ENCODE measurements around the gene PNMA6A.
A peak's percentile ranks its signal among the peaks of the same experiment; 100 is the strongest.
"Not testable (repeated sequence)": the region's sequence is repeated elsewhere in the genome, so short reads cannot be mapped to it uniquely, and the experiment has no call there.

Gene PNMA6A

DNA sequence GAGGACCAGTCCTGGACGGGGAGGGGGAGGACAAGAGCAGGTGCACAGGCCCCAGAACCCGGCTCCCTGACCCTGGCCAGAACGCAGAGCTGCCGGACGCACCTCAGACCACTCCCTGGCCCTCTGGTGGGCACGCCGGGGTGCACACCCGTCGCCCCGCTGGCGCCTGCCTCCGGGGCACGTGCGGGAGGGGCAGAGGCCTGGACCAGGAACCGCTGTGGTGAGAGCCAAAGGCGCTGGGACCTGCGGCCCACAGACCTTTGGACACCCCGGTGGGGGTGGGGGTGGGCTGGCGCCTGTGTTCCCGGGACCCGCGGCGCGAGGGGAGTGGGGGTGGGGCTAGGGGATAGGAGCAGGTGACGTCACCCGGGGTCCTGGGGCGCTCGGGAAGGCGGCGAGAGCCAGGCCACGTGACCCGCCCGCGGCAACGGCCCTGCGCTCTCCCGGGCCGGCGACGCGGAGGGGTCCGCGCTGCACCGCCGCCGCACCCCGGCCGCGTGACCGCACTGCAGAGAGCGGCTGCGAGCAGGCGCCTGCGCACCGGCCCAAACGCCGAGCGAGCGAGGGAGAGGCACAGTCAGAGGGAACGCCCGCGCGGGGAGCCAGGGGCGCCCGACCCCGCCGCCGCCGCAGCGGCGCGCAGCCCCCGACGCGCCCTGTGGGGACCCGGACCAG lies at the start of gene PNMA6A:
Gene PNMA6A (plus strand): TSS at position 546 of the 675 bp plus-strand sequence. CDS start 609 bp downstream, outside the sequence.
- DNase-seq: not testable (repeated sequence)

DNA sequence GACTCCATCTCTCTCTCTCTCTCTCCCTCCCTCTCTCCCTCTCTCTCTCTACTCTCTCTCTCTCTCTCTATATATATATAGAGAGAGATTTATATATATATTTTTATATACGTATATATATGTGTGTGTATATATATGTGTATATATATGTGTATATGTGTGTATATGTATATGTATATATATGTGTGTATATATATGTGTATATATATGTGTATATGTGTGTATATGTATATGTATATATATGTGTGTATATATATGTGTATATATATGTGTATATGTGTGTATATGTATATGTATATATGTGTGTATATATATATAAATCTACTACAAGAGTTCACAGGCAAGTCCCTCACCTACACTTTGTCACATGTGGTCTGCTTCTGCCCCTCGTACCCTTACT lies 45.8 kb upstream of the PNMA6A start:
- not testable (repeated sequence) for DNase-seq

GRCh38 chrX:153028487-153028886 lies 43.8 kb upstream of the PNMA6A start:
- DNase-seq: not testable (repeated sequence)

- DNase-seq: no peak
These were observed 43.1 kb upstream of the PNMA6A start for GRCh38 chrX:153029162-153029561.

DNA sequence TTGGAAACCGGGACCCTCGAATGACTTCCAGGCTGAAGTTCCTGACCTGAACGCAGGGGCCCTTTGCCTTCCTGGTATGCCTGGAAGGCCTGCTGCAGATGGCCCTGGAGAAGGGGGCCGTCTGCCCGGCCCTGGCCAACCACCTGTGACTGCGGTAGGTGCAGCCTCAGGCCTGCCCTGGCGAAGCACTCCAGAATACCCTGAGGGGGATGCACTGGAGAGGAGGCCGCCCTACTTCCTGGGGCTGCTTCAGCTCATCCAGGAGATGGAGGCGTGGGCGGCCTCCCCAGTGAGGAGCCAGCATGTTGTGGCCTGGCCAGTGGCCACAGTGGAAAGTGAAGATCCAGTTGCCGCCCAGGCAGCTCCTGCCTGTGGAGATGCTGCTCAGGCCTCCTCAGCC lies 42.4 kb upstream of the PNMA6A start:
- no peak for DNase-seq

DNA sequence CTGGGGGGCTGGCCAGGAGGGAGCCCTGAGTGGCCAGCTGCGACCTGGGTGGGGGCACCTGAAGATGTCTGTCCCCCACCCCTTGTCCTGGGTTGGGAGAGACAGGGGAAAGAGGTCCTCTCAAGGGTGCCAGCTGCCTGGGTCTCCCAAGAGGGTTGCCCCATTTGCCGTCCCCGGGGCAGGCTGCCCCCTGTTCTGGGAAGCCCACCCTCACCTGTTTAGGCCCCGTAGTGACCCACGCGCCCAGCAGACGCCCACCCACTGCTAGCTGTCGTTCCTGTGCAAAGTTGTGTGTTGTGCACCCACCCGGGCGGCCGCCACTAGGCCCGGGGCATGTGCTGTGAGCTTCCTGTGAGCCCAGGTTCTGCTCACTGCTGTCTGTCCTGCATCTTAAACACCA lies 41.5 kb upstream of the PNMA6A start:
- no peak for DNase-seq

DNA sequence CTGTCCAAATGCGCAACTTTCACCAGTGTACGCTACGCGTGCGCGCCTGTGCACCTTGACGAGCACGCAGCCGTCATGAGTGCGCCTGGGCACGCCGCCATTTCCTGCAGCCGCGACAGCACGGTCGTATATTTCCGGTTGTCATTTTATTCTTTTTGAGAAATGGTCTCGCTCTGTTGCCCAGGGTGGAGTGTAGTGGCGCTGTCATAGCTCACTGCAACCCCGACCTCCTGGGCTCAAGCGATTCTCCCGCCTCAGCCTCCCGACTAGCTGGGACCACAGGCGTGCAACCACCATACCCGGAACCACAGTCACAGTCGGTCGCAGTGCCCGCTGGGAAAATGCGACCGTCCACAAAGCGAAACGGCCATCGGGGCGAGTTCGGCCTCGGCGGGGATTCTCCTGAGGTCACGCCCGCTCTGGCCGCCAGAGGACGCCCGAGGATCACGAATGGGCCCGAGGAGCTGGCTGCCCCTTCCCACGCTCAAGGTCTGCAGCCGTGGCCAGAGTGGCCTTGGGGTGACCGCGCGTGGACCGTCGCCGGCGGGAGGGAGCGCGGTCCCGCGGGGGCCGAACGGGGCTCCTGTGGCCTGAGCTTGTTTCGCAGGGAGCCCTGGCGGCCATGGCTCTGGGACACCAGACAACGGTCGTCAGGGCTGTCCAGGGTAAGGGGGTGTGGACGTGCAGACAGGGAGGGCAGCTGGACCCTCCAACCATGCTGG lies 39.7 kb upstream of the PNMA6A start:
- peak; percentile 64 for DNase-seq

- DNase-seq: no peak
These were observed 23.2 kb upstream of the PNMA6A start for GRCh38 chrX:153049093-153049492.

- no peak for DNase-seq
These were observed 19.7 kb upstream of the PNMA6A start for GRCh38 chrX:153052534-153052933.

DNA sequence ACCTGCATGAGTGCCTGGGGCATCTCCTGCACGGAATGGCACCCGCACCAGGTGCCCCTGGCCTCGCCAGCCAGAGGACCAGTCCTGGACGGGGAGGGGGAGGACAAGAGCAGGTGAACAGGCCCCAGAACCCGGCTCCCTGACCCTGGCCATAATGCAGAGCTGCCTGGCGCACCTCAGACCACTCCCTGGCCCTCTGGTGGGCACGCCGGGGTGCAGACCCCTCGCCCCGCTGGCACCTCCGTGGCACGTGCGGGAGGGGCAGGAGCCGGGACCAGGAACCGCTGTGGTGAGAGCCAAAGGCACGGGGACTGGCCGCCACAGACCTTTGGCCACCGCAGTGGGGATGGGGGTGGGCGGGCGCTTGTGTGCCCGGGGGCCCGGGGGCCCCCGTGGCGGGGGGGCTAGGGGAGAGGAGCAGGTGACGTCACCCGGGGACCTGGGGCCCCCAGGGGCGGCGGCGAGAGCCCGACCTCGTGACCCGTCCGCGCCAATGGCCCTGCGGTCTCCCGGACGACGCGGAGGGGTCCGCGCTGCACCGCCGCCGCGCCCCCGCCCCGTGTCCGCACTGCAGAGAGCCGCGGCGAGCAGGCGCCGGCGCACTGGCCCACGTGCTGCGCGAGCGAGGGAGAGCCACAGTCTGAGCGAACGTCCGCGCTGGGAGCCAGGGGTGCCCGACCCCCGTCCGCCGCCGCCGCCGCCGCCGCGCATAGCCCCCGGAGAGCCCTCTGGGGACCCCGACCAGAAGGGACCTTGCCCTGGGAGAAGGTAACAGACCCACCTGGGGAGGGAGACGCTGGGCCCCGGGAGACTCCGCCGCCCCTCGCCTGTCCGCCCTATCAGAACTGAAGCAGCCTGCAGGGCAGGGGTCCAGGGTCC lies 16.1 kb upstream of the PNMA6A start, which contains the start of gene PNMA3:
Gene PNMA3 (plus strand): TSS at position 600 of the 879 bp plus-strand sequence. CDS start 586 bp downstream, outside the sequence.
- no peak for DNase-seq

DNA sequence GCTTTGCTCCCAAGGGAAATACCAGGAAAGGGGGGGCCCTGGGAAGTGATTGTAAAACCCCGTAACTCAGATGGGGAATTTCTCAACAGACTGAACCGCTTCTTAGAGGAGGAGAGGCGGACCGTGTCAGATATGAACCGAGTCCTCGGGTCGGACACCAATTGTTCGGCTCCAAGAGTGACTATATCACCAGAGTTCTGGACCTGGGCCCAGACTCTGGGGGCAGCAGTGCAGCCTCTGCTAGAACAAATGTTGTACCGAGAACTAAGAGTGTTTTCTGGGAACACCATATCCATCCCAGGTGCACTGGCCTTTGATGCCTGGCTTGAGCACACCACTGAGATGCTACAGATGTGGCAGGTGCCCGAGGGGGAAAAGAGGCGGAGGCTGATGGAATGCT lies 15.0 kb upstream of the PNMA6A start:
- DNase-seq: no peak

GRCh38 chrX:153059191-153060094 lies 12.8 kb upstream of the PNMA6A start:
- no peak for DNase-seq

DNA sequence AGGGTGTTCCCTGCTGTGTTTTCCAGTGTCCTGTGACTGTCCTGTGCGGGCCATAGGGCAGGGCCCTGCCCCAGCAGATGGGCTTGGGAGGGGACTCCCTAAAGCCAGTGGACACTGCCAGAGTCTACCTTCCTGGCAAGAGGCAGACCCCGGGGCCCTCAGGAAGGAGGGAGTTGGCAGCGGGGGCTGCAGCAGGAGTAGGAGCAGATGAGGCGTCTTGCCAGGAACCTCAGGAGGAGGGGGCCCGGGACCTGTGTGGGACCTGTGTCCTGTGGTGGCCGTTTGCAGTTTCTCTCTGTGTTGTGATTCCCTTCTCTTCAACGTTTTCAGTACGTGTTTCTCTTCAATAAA lies 12.2 kb upstream of the PNMA6A start:
- no peak for DNase-seq

- no peak for DNase-seq
These were observed 10.5 kb upstream of the PNMA6A start for GRCh38 chrX:153061732-153062131.

DNA sequence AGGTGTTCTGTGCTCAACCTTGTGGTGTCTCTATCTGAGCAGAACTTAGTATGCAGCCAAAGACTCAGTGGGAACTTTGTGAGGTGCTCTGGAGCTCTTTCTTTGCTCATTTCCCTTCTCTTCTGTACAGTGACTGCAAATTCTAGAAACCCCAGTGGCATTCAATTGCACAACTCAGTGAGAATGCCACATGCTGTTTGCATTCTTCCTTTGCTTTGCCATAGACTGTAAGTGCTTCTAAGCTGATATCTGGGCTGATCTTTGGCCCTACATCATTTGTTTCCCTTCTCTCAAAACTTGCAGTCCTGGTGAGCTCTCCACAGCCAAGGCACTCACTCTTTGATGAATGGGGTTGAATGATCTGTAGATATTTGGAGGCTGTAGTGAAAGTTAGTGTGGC lies 8.9 kb upstream of the PNMA6A start:
- DNase-seq: no peak

- no peak for DNase-seq
These were observed 8.2 kb upstream of the PNMA6A start for GRCh38 chrX:153064061-153064460.

DNA sequence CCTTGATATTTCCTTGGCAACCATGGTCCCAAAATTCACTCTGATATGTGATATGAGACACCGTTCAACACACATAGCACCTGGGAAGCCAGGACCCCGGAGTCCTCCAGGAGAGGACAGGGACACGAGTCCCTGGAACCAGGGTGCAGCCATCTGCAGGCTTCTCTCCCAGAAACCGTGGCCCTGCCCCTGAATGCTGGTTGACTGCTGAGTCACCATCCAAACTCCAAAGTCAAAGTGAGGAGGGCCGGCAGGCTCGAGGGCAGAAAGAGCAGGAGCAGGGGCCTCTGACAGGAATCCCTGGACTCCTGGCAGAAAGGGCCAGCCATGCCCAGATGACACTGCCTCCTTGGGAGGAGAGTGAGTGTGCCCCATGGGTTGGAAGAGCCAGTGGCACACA lies 6.9 kb upstream of the PNMA6A start:
- no peak for DNase-seq

- DNase-seq: not testable (repeated sequence)
These were observed 5.9 kb upstream of the PNMA6A start for GRCh38 chrX:153066402-153066801.

- not testable (repeated sequence) for DNase-seq
These were observed 1.1 kb downstream of the PNMA6A start for GRCh38 chrX:153073331-153073730.

GRCh38 chrX:153074262-153074899 lies 2.1 kb downstream of the PNMA6A start:
- no peak for DNase-seq

GRCh38 chrX:153074935-153075334 lies 2.7 kb downstream of the PNMA6A start:
- DNase-seq: no peak

GRCh38 chrX:153075366-153075765 lies 3.1 kb downstream of the PNMA6A start:
- DNase-seq: no peak

Data from activated CD4-positive, alpha-beta T cell treated with anti-CD3 and anti-CD28 coated beads, Interleukin-10, Interleukin-2, amounts not matched to agents 100 ng/mL and 50 ng/mL, durations not matched to agents 16 hours and 8 hours (primary cell).